Measurements from ENCODE around the gene C9orf152. TPM values are rescaled to one million over a fixed set of nuclear protein-coding genes. Genes with fewer than 3 reads are reported as not detected.

The C9orf152 gene
- total RNA-seq, 1 experiment from 2014 or later: 1.7 TPM

DNA sequence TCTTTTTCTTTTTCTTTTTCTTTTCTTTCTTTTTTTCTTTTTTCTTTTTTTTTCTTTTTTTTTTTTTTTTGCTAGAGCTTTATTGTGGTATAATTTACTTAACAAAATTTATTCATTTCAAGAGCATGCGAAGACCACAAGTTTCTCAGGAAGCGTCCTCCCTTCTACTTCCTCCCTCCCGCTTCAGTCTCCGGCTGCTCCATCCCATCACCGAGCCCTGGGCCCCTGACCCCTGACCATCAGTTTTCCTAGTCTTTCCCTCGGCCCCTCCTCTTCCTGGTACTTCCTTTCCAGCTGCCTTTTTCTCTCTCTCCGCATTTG lies 34.7 kb downstream of the C9orf152 start:
- no peak overlapping the region for H3K4me3 Mint-ChIP-seq (ENCODE audit: low read depth, unreplicated experiment)
- H3K27ac Mint-ChIP-seq (ENCODE audit: unreplicated experiment): no peak overlapping the region
- no peak for TF ChIP-seq CTCF (IDR thresholded peaks at IDR 0.05; ENCODE audit: unreplicated experiment)
- no peaks in the 10 kb centered on the region for H3K4me1 Mint-ChIP-seq (ENCODE audit: low read depth, unreplicated experiment)
- intact Hi-C loops (cut with micrococcal nuclease; ENCODE audit: unreplicated experiment): no loop called here
- H3K9me3 Mint-ChIP-seq (ENCODE audit: low read depth, unreplicated experiment): no peaks in the 10 kb centered on the region
- CTCF ChIA-PET: no interaction called here
- no peaks in the 10 kb centered on the region for H3K27me3 Mint-ChIP-seq (ENCODE audit: unreplicated experiment)
- DNase-seq: no peak
- no TSS peak for BruUV-seq (replicated peaks)
- no peaks in the 10 kb centered on the region for H3K36me3 Mint-ChIP-seq (ENCODE audit: insufficient read depth, unreplicated experiment)

GRCh38 chr9:110170357-110171257 lies 37.4 kb downstream of the C9orf152 start:
- Mint-ChIP-seq H3K27me3 (ENCODE audit: unreplicated experiment) (no peaks in the 10 kb centered on the region), H3K4me3 (ENCODE audit: low read depth, unreplicated experiment) (no peak overlapping the region), H3K4me1 (ENCODE audit: low read depth, unreplicated experiment) (no peaks in the 10 kb centered on the region), H3K36me3 (ENCODE audit: insufficient read depth, unreplicated experiment) (no peaks in the 10 kb centered on the region), H3K27ac (ENCODE audit: unreplicated experiment) (no peak overlapping the region), H3K9me3 (ENCODE audit: low read depth, unreplicated experiment) (no peaks in the 10 kb centered on the region)
- intact Hi-C loops (cut with micrococcal nuclease; ENCODE audit: unreplicated experiment): no loop called here
- CTCF ChIA-PET: no interaction called here
- DNase-seq: no peak
- no peak for TF ChIP-seq CTCF (IDR thresholded peaks at IDR 0.05; ENCODE audit: unreplicated experiment)
- BruUV-seq (replicated peaks): no TSS peak

DNA sequence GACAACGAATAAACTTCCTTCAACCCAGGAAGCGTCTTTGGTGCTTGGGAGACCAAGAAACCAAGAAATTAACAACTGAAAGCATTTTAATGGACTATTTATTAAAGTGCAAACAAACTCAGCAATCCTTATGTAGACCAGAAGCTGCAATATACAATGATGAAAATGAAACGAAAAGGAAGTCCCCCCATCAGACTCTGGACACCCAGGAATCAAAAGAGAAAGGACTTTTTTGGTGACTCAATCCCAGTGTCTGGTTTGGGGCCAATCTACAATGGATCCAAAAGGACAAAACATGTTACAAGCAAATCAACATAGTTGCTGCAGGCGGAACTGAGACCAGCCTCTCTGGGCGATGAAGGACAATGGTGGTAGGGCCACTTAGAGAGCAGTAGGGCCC lies 39.5 kb downstream of the C9orf152 start:
- CTCF ChIA-PET: no interaction called here
- Mint-ChIP-seq H3K9me3 (ENCODE audit: low read depth, unreplicated experiment) (no peaks in the 10 kb centered on the region), H3K36me3 (ENCODE audit: insufficient read depth, unreplicated experiment) (no peaks in the 10 kb centered on the region), H3K4me3 (ENCODE audit: low read depth, unreplicated experiment) (no peak overlapping the region), H3K27ac (ENCODE audit: unreplicated experiment) (no peak overlapping the region), H3K4me1 (ENCODE audit: low read depth, unreplicated experiment) (no peaks in the 10 kb centered on the region), H3K27me3 (ENCODE audit: unreplicated experiment) (no peaks in the 10 kb centered on the region)
- DNase-seq: no peak
- BruUV-seq (replicated peaks): no TSS peak
- intact Hi-C loops (cut with micrococcal nuclease; ENCODE audit: unreplicated experiment): no loop called here
- no peak for TF ChIP-seq CTCF (IDR thresholded peaks at IDR 0.05; ENCODE audit: unreplicated experiment)

DNA sequence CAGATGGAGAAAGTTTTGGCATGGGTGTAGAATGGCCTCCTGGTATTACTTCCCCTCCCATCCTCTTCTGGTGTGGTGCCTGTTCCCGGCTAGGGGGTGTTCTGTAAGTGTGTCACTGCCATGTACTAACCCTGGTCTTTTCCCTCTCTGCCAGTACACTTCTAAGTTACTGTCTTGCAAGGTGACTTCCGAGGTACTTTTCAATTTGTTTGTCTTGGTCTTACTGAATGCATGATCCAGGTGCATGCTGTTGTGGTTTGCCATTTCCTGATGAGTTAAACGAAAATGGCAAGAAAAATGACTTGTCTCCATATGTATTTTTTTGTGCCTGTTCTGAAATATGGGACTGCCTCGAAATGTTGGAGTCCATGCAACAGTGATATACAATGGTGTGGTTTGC lies 46.0 kb downstream of the C9orf152 start:
- peaks cover 4% of the 10 kb centered on the region for H3K36me3 Mint-ChIP-seq (ENCODE audit: insufficient read depth, unreplicated experiment)
- TF ChIP-seq CTCF (IDR thresholded peaks at IDR 0.05; ENCODE audit: unreplicated experiment): no peak

More for the DNA sequence above, 46.0 kb downstream of the C9orf152 start:
- no peak for DNase-seq
- Mint-ChIP-seq H3K27ac (ENCODE audit: unreplicated experiment) (no peak overlapping the region), H3K27me3 (ENCODE audit: unreplicated experiment) (no peaks in the 10 kb centered on the region), H3K4me3 (ENCODE audit: low read depth, unreplicated experiment) (no peak overlapping the region), H3K4me1 (ENCODE audit: low read depth, unreplicated experiment) (no peaks in the 10 kb centered on the region), H3K9me3 (ENCODE audit: low read depth, unreplicated experiment) (no peaks in the 10 kb centered on the region)
- intact Hi-C loops (cut with micrococcal nuclease; ENCODE audit: unreplicated experiment): no loop called here
- CTCF ChIA-PET: no interaction called here
- BruUV-seq (replicated peaks): no TSS peak
